SW 1271 (cell line): ENCODE measurements around the gene FAM25G.
"Not testable (repeated sequence)": the region's sequence is repeated elsewhere in the genome, so short reads cannot be mapped to it uniquely, and the experiment has no call there.

Experiments used
- DNase-seq, 2 experiments: peaks; one replicate each; lab custom pipeline; 2025; lab: John Stamatoyannopoulos, UW

Gene FAM25G

GRCh38 chr10:47465216-47465917, 26.1 kb downstream of the FAM25G start:
- DNase-seq = not testable (repeated sequence)

DNA sequence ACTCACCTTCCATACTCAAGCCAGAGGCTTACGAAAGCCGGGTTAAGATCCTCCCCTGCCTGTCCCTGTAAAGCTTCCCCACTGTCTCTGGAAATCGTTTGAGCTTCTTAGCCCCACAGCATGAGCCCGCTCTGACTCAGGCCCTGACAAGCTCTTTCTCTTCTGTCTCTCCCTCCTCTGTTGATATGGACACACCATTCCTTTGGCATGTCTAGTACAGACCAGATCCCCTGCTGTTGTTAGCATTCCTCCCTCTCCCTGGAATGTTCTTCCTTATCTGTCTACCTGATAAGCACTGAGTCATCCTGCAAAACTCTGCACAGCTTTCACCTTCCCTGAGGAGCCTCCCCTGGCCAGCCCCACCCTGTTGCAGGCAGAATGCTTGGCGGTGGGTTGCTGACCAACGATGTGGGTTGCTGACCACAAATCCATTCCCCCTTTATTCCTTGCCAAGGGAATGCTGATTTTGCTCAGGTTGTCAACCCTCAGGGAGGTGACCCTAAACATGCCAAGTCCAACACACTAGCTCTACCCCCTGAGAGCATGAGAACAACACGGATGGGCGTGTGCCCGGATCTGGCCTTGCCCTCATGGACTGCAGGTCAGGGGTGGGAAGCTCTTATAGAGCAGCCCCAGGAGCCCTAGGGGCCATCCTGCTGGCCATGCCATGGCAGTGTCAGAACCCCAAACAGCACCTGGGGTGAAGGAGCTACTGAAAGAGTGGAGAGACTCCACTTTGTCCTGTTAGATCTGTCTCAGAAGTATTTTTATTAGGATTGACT, 28.7 kb downstream of the FAM25G start:
- not testable (repeated sequence) for DNase-seq

GRCh38 chr10:47461261-47461687, 30.2 kb downstream of the FAM25G start:
- peak in 1 of 2 experiments; percentile 14 for DNase-seq

DNA sequence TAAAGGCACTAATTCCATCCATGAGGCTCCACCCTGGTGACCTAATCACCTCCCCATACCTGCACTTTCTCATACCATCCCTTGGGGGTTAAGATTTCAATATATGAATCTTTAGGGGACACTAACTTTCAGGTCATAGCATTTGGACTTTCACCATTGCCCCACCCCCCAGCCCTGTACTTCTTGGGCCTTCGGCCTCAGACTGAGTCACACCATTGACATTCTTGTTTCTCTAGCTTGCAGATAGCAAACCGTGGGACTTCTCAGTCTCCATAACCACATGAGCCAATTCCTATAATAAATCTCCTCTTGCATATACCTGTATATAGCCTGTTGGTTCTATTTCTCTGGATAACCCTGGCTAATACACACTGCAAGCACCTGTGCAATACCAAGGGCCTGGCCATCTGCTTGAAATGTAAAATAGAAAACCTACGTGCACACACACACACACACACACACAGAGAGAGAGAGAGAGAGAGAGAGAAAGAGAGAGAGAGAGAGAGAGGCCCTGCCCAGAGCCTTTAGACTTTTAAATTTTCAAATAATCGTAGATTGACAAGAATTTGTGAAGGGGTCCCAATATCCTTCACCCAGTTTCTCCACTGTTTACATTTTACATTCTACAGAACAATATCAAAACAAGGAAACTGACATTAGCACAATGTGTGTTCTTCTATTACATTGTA, 32.9 kb downstream of the FAM25G start:
- DNase-seq = no peak

GRCh38 chr10:47457826-47458225, 33.7 kb downstream of the FAM25G start:
- no peak for DNase-seq

- DNase-seq = no peak
These were observed 34.0 kb downstream of the FAM25G start for GRCh38 chr10:47457528-47457820.

- DNase-seq = no peak
These were observed 34.5 kb downstream of the FAM25G start for GRCh38 chr10:47456794-47457527.

DNA sequence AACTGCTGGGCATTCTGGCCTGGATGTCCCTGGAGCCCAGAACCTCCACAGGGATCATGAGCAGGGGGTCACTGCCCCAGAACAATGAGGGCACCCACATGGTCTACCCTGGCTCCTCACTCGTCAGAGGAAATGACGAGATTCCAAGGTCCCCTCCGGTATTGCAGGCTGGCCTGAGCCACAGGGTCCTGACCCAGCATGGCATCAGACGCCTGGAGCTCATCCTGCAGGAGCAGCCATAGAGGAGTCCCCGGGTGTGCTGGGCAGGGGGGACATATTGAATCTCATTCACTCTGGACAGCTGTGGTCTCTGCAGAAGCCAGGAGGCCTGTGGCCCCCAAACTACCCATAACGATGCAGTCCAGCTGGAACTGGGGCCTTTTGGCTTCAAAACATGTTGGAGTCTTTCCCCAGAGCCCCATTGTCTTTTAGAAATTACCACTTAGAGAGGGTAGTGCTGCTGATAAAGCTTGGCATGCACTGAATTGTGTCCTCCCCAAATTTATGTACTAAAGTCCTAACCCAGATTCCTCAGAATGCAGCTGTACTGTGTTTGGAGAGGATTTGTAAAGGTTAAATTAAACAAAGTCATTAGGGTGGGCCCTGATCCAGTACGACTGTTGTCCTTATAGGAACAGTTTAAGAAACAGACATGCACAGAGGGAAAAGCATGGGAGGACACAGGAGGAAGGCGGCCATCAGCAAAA, 35.3 kb downstream of the FAM25G start:
- no peak for DNase-seq

DNA sequence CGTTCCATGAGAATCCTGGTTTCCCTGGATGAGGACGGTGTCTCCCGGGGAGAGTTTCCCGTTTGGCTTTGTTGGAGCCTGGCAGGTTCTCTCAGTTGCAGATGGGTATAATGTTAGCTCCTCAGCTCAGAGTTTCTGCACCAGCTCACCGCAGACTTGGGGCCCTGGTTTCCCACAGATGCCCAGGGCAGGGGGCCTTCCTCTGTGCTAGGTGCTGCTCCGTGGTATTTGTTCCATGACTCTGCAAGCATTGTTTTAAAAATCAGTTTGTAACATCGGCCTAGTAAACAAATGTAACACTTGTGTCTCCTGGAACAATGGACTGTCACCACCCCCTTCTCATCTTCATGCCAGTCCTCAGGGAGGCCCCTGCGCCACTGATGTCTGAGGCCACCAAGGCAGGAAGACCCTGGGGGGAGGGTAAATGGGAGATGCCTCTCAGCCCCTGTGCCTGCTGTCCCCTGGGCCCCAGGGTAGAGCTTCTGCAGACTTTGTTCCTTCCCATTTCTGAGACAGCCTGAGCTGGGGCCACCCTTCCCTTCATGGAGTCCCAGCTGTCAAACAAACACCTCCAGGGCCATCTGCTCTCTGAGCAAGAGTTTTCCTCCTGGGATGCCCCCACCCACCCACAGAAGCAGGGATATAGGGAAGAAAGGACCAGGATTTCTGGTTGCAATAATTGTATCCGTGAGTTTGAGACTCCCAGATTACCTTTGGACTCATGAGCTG, 36.0 kb downstream of the FAM25G start:
- DNase-seq = not testable (repeated sequence)

DNA sequence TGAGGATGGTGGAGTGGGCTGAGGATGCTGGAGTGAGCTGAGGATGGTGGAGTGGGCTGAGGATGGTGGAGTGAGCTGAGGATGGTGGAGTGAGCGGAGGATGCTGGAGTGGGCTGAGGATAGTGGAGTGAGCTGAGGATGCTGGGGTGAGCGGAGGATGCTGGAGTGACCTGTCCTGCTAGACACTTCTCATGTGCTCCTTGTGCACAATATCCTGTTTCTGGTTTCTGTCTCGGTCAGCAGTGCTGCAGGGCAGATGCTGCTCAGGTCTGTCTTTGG, 36.8 kb downstream of the FAM25G start:
- no peak for DNase-seq

- DNase-seq = no peak
These were observed 37.3 kb downstream of the FAM25G start for GRCh38 chr10:47454008-47454779.

GRCh38 chr10:47453141-47454007, 38.1 kb downstream of the FAM25G start:
- no peak for DNase-seq

DNA sequence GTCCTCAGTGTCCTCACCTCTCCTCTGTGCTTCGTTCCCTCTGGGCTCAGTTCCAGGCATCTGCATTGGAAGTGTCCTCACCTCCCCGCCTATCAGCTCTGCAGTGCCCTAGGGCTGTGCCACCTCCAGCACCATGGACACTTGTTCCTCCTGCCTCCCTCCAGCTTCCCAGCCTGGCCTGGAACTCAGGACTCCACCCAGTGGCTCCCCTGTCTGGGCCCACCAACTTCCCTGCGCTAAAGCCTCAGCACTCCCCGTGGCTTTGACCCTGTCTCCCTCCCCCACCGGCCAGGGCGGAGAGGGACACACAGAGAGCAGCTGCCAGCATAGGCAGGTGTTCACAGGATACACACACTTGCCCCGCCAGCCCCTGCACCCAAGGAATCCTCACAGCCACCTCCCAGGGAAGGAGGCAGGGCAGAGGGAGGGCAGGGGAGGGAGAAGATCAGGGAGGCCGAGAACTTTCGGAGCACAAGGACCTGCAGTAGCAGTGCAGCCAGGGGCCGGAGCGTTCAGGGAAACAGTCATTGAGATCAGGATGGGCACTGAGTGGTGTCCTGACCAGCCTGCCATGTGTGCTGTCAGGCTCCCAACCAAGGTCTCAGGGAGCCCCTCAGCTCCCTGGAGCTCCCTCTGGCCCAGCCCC, 38.9 kb downstream of the FAM25G start:
- no peak for DNase-seq

DNA sequence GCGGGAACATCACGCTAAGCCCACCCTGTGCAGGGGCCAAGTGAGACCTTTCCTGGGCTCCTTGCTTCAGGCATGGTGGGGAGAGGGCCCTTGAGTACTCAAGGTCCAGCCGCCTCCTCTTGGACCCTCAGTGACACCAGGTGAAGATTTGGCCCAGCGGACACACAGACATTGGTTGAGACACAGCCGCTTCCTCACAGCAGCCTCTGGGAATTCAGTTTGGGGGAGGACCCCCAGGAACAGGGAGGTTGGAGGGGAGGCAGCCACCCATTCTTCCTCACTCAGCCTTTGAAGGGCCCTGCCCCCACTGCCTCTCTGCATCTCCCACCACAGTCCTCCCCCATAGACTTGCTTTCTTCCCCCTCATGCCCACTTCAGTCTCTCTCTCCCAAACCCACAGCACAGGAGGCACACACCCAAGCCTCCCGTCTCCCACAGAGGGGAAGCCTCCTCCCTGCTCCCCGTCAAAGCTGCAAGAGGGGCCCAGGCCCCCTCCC, 39.5 kb downstream of the FAM25G start:
- no peak for DNase-seq

DNA sequence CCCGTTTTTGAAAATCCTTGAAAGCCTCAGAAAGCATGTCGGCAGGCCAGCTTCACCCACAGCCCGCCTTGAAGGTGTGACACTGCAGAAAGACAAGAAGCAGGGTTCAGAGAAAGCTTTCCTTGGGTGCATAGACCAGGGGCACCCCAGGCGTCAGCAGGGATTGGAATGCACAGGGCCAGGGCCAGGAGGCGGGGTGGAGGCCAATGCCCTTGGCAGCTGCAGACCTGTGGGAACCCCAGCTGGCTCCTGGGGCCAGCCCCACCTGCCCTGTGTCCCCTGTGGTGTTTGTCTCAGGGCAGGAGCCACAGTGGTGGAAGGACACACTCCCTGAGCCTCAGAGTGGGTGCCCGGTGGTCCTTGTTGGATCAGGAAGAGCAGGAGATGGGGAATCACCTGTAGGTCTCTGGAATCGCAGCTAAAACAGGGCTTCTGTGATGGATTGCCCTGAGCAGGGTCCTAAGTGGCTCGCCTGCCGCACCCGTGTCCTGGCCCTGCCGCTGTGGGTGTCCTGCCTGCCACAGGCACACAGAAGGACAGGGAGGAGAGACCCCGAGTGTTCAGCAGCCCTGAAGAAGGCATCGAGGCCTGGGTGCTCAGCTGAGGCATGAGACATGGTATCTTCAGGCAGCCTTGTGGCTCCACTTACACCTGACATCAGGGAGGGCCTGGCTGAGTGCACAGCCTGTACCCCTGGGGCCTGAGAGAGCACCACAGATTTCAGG, 40.1 kb downstream of the FAM25G start:
- DNase-seq = no peak

DNA sequence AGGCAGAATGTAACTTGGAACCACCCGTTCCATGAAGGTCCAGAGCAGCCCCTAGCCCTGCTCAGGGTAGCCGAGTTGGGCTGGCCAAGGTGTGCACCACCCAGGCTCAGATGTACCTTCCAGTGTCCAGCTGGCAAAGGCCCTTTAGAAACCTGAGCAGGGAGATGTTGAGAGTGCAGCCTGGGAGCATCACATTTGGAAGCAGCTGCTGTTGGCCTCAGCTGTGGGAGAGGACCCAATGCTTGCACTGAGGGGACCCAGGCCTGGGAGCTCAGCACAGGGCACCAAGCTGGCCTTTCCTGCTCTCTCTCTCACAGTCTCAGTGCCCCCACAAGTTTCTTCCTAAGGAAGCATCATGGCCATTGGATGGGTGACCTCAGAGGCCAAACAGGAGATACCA, 41.1 kb downstream of the FAM25G start:
- no peak for DNase-seq

GRCh38 chr10:47449979-47450378, 41.5 kb downstream of the FAM25G start:
- no peak for DNase-seq
